SK-N-DZ (cell line): Measurements from ENCODE around the gene PERP.
"Not testable (repeated sequence)": the region's sequence is repeated elsewhere in the genome, so short reads cannot be mapped to it uniquely, and the experiment has no call there.

Source experiments
- DNase-seq: peaks from one replicate; pipeline ENCODE4 v3.0.0-alpha.2; 2015; ENCODE audit warnings: low spot score

Gene PERP

DNA sequence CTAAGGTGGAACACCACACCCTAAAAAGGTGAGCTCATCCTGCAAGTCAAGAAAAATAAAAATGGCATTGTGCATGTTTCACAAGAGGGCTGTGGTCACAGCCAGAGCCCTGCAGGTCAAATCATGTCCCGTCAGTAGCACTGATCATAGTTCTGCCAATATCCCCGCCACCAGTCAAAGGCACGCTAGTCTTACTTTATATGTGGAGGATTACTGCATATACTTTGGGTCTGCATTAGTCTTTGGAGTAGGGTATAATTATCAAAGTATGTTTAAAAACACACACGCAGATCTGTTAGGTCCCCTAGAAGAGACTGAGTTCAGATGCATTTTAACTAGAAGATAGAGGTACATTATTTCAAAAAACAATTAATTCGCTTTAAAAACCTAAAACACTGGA lies 1.8 kb downstream of the PERP start:
- DNase-seq: no peak

DNA sequence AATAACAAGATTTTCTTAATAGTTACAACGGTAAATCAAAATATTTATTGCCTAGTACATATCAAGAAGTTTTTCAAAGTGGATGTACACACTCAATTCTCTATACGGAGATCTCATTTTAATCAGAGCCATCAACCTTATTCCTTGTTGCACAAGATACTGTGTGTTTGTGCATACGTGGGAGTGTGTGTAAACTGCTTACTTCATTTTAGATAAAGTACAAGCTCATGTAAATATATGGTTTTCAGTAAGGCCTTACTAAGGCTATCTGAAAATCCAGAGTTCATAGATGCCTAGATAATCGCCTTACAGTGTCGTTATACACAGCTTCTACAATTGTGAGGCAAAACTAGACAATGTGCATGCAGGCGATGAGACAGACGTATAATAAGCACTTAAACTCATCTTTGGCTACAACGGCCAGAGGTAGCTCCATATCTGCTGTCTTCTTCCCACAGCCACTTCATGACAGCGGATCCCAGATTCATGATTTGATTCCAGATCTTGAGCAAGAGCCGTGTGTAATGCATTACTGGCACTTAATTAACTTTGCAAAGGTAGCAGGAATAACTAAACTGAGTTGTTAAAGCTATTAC lies 2.5 kb downstream of the PERP start:
- no peak for DNase-seq

DNA sequence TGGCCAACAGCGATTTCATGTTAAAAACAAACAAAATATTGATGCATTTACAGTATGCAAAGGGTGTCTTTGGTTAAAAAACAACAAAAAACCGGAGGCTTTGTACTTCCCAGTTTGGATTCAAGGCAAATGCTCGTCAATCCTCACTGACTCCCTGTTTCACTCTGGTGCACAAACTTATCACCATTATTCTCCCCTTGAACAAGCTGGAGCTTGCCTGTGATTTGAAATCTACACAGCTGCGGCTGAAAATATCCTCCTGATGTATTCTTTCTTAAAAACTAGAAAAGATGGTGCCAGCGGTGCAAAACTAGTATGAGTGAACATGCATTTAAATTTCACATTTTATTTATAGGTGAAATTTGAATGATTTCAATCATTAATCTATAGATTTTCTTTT lies 3.3 kb downstream of the PERP start:
- no peak for DNase-seq

DNA sequence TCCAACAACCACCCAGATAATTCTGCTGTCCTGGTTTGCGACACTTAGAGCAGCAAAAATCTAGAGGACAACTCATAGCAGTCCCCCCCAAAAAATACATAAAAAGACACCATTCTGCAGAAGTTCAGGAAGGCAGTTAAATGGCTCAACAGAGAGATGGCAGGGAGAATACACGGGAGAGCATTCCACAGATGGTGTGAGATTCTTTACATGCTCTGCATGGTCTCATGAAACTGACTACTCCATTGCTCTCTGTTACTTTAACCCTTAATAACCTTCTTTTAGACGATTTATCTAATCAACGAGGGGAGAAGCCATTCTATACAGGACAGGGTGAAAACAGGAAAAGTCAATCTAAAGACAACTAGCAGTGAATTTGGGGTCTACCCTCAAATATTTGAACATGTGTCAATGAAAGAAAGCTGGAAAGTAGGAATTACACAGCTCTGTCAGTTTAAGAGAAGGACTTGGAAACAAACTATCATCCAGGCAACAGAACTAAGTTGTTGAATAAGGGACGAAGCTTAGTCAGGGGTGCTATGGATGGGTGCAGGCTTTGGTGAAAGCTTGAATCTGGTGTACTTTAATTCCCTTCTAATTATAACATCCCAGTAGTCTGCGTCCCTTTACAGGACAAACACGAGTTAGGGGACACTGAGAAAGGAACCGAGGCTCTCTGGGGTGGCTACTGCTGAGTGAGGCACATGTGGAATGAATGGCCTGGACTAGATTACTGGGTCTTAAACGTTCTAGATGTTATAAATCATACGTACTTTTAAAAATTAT lies 5.1 kb downstream of the PERP start:
- no peak for DNase-seq

DNA sequence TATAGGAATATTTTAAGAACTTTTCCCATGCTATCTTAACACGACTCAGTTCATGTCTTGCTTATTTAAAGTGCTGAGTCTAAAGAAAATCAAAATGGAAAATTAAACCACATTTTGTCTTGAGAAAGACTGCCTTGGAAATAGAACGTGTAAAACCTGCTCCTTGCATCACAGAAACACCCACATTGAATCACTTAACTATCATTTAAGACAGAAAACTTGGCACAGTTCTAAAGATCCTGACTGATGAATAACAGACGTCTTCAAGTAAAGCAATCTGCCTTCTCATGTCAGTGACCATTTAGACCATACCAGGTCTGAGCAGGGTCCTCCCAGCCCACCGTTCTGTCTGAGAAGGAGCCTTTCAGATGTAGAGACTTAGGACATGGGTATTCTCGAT lies 7.4 kb downstream of the PERP start:
- DNase-seq: no peak

DNA sequence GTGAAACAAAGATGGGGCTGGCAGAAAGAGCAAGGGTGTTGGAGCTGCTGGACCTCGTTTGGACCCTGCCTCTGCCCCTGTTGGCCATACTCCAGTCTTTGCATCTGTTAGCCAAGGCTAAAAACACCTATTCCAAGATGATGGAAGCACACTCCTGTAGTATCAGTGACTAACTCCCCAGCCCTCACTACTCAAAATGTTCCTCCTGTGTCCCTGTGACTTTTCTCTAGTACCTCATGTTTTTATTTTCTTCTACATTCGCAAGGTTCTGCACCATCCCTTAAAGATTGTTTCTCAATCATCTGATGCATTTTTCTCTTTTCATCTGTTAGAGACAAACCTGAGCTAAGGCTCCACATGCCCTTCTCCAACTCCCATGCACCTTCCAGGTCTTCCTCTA lies 8.9 kb downstream of the PERP start:
- DNase-seq: no peak

DNA sequence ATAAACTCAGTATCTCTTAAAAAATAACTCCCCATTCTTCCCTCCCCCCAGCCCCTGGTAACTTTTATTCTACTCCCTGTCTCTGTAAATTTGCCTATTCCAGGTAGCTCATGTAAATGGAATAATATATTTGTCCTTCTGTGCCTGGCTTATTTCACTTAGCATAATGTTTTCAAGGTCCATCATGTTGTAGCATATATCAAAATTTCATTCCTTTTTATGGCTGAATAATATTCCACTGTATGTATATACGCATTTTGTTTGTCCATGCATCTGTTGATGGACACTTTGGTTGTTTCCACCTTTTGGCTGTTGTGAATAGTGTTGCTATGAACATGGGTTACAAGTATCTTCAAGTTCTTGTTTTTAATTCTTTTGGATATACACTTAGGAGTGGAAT lies 13.0 kb downstream of the PERP start:
- DNase-seq: no peak

DNA sequence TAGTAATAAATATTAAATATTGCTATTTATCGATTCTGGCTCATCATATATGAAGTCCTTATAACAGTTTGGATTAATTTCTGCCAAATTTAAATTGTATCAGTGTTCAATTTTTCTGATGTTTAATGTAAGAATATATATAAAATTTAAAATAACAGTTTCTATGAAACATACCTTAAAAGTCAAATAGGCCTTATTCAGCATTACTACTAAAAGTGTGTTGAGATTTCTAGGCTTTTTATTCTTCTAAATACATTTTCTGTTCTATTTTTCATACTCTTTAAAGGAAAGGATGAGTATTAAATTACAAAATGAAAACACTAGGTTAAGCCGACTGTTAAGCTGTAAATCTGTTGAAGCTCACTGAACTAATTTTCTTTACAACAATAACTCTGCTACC lies 13.6 kb downstream of the PERP start:
- DNase-seq: no peak

DNA sequence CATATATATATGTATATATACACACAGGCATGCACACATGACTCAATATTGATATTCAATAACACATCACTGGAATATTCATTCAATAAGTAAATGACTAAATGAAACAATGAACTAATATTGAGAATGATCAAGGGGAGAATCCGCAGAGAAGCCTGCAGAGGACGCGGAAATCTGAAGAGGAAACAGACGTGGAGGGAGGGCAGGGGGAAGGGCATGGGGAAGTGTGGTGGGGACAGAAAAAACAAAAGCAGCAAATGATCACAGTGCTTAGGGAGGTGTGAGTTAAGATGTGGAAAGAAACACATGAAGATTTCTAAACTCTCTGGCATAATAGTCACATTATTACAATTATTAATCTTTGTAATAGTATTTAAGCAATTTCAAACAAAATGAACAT lies 14.5 kb downstream of the PERP start:
- no peak for DNase-seq

DNA sequence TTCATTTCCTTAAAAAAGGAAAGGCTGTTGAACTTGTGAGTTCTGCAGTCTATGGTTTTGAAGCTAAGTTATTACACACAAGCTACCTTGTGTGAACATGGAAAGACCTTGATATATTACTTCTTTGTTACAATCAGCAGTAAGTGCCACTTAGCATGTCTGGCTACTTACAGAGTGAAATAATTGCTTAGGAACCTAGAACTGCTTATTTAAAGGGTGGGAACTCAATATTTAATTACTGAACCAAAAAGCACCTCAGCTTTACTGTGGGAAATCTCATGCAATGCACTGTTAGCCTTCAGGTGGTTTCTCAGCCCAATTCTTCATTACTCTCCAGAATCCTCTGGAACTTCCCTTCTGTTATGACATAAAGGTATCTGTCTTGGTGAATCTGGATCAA lies 17.9 kb downstream of the PERP start:
- no peak for DNase-seq

DNA sequence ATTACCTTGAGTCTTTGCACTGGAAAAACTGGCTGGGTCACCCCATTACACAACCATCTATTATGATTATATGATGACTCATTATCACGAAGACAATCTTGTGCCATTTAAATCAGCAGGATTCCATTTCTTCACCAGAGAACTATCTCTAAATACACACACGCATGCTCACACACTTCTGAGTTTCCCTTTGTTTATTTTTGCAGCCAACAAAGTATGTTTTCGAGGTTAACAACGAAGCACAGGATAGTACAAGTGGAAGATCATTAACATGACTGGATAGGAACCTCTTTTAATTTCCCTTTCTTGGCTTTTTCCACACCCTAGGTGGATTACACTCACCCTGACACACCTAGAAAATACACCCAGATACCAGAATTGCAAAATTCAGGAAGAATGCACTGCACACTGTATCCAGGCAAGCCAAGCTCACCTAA lies 18.9 kb downstream of the PERP start:
- DNase-seq: no peak

DNA sequence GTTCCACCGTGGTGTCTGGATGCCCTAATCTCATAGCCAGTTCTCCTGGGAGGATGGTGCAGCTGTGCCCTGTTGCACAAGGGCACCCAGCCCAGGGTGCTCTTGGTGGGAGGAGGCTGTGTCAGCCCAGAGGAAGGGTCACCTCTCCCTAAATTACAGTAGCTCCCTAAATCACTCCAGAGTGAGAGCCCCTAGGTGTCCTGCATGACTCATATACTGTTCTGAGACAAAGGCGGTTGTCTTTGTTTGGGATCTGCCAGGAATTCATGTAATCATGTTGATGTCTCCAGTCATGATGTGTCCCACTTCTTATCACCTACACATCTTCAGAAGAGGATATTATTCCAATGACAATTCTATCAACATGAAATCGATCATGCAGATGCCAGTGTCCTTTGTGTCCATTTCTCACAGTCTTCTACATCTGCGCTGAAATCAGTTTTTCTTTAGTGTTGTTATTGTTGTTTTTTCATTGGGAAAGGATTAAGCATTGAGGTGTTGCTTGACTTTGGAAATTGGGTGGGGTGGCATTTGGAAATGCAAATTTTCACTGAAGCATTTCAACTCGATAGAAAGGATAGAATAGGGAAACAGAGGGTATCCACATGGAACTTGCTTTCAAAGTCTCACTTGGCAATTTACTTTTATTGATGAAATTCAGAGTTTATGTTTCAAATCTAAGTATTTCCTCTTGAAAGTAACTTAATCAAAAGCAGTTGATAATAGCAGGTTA lies 19.5 kb downstream of the PERP start:
- DNase-seq: no peak

DNA sequence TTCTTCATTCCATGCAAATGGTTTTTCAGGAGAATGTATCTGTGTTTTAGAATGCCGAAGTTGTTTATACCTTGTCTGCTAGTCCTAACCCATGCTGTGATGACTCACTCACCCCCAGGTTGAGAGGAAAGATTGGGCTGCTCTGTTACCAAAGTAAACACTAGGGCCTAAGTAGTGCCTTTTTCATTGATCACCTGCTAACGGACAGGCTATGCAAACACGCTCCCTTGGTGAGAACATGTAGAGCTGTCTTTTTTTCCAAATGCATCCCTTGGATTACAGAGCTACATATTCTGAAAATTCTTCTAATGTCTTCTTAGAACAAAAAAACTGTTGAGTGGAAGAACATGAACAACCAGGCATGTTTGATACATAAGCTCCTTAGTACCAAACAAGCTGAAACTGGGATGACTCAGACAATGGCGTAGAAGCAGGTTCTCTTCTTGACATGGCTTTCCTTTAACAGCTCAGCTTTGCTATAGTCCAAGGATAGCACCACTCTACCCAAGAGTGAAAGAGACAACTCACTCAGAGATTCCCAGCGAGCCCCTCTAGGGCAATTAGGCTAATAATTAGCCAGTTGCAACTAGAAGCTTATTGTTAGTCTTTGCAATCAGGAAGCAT lies 20.5 kb downstream of the PERP start:
- DNase-seq: no peak

DNA sequence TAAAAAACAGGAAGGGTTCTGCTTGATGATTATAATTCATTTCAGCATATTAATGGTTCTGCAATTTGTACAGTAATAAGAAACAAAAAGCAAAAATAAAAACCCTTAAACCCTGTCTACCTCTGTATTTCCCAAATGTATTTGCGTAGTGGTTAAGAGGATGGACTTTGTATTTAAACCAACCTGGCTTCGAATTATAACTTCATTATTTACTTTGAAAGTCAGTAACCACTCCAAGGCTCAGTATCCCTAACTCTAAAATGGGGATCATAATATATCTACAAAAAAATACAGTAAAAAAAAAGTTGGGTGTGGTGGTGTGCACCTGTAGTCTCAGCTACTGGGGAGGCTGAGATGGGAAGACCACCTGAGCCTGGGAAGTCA lies 21.4 kb downstream of the PERP start:
- DNase-seq: no peak

DNA sequence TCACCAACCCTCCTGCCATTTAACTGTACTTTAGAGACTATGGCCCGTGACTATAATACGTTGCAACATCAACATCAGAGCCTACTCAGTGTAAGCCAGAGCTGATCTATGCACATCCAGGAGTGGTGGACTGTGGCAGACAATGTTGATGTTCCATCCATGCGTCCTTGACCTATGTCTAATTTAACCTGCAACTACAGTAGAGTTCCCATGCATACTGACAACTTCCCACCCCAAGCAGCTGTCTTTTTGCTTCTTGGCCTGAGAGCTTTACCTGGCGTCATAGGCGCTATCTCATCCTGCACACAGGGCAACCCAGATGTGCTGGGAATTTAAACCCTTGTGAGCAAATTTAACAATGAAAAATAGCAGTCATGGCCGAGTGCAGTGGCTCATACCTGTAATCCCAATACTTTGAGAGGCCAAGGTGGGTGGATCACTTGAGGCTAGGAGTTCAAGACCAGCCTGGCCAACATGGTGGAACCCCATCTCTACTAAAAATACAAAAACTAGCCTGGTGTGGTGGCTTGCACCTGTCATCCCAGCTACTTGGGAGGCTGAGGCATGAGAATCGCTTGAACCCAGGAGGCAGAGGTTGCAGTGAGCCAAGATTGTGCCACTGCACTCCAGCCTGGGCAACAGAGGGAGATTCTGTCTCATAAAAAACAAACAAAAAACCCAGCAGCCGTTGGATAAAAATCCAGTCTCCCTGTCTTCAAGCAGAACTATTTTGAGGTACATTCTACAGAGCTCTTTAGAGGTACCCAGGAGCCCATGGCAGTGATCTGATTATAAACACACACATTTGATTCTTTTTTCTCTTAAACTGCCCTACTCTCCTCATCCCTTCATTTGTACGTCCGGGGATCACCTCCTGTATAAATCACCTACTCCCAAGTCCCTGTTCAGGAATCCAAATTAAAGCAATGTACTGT lies 22.0 kb downstream of the PERP start:
- DNase-seq: no peak

DNA sequence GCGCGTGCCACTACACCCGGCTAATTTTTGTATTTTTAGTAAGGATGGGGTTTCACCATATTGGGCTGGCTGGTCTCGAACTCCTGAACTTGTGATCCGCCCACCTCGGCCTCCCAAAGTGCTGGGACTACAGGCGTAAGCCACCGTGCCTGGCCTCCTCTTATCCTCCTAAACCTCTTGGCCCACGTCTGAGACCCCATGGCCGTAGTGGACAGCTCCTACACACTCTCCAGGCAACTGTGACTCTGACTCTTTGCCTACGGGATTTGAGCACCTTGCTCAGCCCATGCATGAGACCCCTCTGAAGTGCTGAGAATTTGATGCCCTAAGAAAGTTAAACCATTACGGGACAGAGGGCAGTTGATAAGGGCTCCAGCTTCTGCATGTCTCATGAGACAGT lies 25.0 kb downstream of the PERP start:
- no peak for DNase-seq

DNA sequence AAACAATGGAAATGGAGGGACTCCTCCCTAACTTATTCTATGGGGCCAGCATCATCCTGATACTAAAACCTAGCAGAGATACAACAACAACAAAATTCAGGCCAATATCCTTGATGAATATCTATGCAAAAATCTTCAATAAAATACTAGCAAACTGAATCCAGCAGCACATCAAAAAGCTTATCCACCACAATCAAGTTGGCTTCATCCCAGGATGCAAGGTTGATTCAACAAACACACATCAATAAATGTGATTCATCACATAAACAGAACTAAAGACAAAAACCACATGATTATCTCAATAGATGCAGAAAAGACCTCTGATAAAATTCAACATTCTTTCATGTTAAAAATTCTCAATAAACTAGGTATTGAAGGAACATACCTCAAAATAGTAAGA lies 27.7 kb downstream of the PERP start:
- not testable (repeated sequence) for DNase-seq

DNA sequence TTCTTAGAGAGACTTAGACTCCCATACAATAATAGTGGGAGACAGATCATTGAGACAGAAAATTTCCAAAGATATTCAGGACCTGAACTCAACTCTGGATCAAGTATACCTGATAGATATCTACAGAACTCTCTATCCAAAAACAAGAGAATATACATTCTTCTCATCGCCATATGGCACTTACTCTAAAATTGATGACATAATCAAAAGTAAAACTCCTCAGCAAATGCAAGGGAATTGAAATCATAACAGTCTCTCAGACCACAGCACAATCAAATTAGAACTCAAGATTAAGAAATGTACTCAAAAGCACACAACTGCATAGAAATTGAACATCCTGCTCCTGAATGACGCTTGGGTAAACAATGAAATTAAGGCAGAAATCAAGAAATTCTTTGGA lies 28.7 kb downstream of the PERP start:
- DNase-seq: no peak

DNA sequence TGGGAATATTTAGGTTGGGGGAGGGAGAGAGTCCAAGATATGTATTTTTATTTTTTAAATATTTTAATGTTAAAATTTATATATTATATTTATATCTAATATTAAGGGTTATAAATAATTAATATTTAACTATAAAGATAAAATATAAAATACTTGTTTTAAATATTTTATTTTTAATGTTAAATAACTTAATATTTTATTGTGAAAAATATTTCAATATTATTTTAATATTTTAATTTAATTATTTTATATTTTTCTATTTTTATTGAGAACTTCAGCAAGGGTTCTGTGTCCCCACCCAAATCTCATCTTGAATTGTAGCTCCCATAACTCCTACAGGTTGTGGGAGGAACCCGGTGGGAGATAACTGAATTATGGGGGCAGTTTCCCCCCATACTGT lies 34.0 kb downstream of the PERP start:
- DNase-seq: no peak

DNA sequence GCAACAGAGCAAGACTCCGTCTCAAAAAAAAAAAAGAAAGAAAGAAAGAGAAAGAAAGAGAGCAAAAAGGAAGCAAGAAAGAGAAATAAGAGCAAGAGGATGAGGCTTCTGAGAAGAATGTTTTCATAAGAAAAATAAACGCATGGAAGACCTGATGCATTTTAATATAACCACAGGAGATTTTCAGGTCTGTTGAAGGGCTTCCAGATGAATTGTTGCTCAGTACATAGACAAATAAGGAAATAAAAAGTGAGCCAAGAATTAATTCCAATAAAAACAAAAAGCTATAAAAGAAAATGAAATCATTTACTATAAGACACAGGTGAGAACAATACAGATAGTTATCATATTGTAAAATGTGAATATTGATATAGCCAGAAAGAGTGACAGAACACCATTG lies 43.5 kb downstream of the PERP start:
- no peak for DNase-seq

DNA sequence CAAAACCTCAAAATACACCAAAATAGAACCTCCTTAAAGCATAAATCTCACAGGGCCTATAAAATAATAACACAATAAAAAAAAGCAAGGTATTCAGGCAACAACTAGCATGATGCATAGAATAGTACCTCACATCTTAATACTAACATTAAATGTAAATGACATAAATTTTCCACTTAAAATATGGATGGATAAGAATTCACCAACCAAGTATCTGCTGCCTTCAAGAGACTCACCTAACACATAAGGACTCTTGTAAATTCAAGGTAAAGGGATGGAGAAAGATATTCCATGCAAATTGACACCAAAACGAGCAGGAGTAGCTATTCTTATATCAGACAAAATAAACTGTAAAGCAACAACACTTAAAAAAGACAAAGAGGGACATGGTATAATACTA lies 52.2 kb downstream of the PERP start:
- DNase-seq: no peak
